Mesodermal cell (in vitro differentiated cells): ENCODE results near the gene ZNF236.
"Not testable (repeated sequence)": the region's sequence is repeated elsewhere in the genome, so short reads cannot be mapped to it uniquely, and the experiment has no call there.

Experiments
- H3K27ac ChIP-seq: 2 replicates; pipeline ENCODE4 v1.7.0; 2013; ENCODE audit warnings: mild to moderate bottlenecking, low read depth, low read length, moderate library complexity; ENCODE audit not compliant: severe bottlenecking
- H3K36me3 ChIP-seq: 2 replicates; pipeline ENCODE4 v1.7.1; 2013; ENCODE audit warnings: mild to moderate bottlenecking, low read length, moderate library complexity; ENCODE audit not compliant: control insufficient read depth, insufficient read depth
- H3K4me1 ChIP-seq: one replicate; pipeline ENCODE4 v1.7.1; 2013; ENCODE audit warnings: mild to moderate bottlenecking, low read length; ENCODE audit not compliant: insufficient read depth, control insufficient read depth, poor library complexity, severe bottlenecking
- H3K4me3 ChIP-seq: 2 replicates; pipeline ENCODE4 v1.7.0; 2013; ENCODE audit warnings: low read length, control low read depth, mild to moderate bottlenecking; ENCODE audit not compliant: insufficient read depth, poor library complexity, severe bottlenecking; ENCODE audit errors: extremely low read depth
- H3K9me3 ChIP-seq: 2 replicates; pipeline ENCODE4 v1.7.1; 2013; ENCODE audit warnings: mild to moderate bottlenecking, low read length, moderate library complexity; ENCODE audit not compliant: control insufficient read depth
- WGBS, 2 experiments: methylation state at CpG; one replicate each; pipeline ENCODE4 v1.1.5; 2013; ENCODE audit warnings: missing lambda C conversion rate in 2 of 2; ENCODE audit not compliant: insufficient coverage in 2 of 2; 5-methylcytosine and 5-hydroxymethylcytosine counted together

ZNF236 gene

DNA sequence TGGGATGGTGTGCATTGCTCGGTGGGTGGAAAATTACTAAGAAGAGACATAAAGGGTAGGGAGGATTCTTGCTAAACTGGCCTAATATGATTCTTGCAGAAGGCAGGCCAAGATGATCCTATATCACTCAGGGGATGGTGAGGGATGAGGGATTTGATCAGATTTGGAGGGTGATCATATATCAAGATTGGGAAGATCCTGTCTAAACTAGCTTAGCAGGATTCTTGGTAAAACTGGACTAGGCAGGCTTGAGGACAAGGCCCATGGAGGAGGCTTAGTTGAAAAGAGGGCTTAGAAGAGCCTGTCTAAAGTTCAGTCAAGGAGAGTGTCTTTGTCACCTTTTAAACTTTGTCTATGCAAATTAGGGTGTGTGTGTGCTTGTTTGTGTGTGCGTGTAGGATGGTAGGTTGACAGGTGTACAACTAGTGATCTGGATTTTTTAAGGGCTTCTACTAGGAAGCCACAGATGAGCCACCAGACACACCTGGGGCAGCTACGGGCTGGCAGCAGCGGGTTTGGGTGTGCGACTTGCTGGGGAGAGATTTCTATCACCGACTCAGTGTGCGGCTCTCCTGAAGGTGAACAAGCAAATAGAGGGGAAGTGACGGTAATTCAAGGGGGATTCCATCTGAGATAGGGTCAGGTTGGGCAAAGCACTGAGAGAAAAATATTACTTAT, 168.1 kb downstream of the ZNF236 start:
- WGBS, 2 experiments = 78 to 83% methylated on average over 6 to 7 of the region's 8 CpGs
- H3K4me1 ChIP-seq, H3K4me3 ChIP-seq: not testable (repeated sequence)

GRCh38 chr18:76991021-76991688, 168.8 kb downstream of the ZNF236 start:
- H3K36me3 ChIP-seq = no peaks in the 10 kb centered on the region
- no peaks in the 10 kb centered on the region for H3K9me3 ChIP-seq
- H3K27ac ChIP-seq = no peak overlapping the region
- 83 to 90% methylated on average over 15 to 17 of the region's 20 CpGs for WGBS, 2 experiments
- no peak overlapping the region for H3K4me3 ChIP-seq
- H3K4me1 ChIP-seq = no peaks in the 10 kb centered on the region

More for the DNA sequence above, 168.1 kb downstream of the ZNF236 start:
- not testable (repeated sequence) for H3K27ac ChIP-seq, H3K9me3 ChIP-seq, H3K36me3 ChIP-seq

GRCh38 chr18:76992226-76993084, 170.1 kb downstream of the ZNF236 start:
- H3K36me3 ChIP-seq = no peaks in the 10 kb centered on the region
- 78 to 81% methylated on average over 14 to 15 of the region's 17 CpGs for WGBS, 2 experiments
- no peaks in the 10 kb centered on the region for H3K9me3 ChIP-seq
- H3K4me1 ChIP-seq = no peaks in the 10 kb centered on the region
- H3K27ac ChIP-seq = no peak overlapping the region
- no peak overlapping the region for H3K4me3 ChIP-seq

- H3K9me3 ChIP-seq = no peaks in the 10 kb centered on the region
- no peaks in the 10 kb centered on the region for H3K36me3 ChIP-seq
- 100% methylated on average over 4 to 5 of the region's 6 CpGs for WGBS, 2 experiments
- no peak overlapping the region for H3K4me3 ChIP-seq
- no peaks in the 10 kb centered on the region for H3K4me1 ChIP-seq
- H3K27ac ChIP-seq = no peak overlapping the region
Measured at GRCh38 chr18:76993085-76993382, 170.7 kb downstream of the ZNF236 start.

- H3K27ac ChIP-seq = no peak overlapping the region
- H3K9me3 ChIP-seq = no peaks in the 10 kb centered on the region
- no peaks in the 10 kb centered on the region for H3K4me1 ChIP-seq
- H3K4me3 ChIP-seq = no peak overlapping the region
- H3K36me3 ChIP-seq = no peaks in the 10 kb centered on the region
- WGBS, 2 experiments = 94 to 96% methylated on average over 10 of the region's 11 CpGs
Measured at GRCh38 chr18:76993573-76993972, 171.2 kb downstream of the ZNF236 start.

- Histone ChIP-seq H3K4me3 (no peak overlapping the region), H3K4me1 (no peaks in the 10 kb centered on the region), H3K9me3 (no peaks in the 10 kb centered on the region), H3K27ac (no peak overlapping the region), H3K36me3 (no peaks in the 10 kb centered on the region)
- WGBS, 2 experiments = 95 to 100% methylated on average over 5 to 6 of the region's 8 CpGs
Measured at GRCh38 chr18:76994086-76994654, 171.8 kb downstream of the ZNF236 start.

DNA sequence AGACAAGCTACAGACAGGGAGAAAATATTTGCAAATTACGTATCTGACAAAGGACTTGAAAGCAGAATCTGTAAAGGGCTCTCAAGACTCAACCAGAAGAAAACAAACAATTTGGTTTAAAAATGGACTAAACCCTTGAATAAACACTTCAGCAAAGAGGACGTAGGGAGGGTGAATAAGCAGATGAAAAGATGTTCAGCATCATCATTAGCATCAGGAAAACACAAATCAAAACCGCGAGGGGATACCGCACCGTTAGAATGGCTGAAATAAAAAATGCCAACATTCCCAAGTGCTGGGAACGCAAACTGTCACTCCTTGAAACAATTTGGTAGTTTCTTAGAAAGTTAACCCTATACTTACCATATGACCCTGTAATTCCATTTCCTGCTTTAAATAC, 173.5 kb downstream of the ZNF236 start:
- WGBS, 2 experiments = 79% methylated on average over 4 of the region's 7 CpGs; no CpG with 5 or more reads in 1 of the 2 experiments
- Histone ChIP-seq H3K4me1 (no peaks in the 10 kb centered on the region), H3K36me3 (no peaks in the 10 kb centered on the region), H3K4me3 (no peak overlapping the region), H3K9me3 (no peaks in the 10 kb centered on the region), H3K27ac (no peak overlapping the region)

DNA sequence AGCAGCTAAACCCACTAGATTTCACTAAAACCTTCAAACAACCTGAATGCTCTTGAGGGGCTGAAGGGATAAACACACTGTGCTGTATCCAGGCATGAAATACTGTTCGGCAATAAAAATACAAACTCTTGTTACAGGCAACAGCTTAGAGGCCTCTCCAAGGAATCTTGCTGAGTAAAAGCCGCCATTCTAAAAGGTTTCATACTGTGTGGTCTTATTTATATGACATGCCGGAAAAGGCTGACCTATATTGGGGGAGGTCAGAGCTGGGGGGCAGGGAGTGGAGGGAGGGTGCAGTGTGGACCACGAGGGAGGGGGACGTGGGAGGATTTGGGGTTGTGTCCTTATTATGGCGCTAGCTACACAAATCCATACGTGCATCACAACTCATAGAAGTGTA, 174.1 kb downstream of the ZNF236 start:
- WGBS, 2 experiments = 83% methylated on average over 2 of the region's 7 CpGs; no CpG with 5 or more reads in 1 of the 2 experiments

DNA sequence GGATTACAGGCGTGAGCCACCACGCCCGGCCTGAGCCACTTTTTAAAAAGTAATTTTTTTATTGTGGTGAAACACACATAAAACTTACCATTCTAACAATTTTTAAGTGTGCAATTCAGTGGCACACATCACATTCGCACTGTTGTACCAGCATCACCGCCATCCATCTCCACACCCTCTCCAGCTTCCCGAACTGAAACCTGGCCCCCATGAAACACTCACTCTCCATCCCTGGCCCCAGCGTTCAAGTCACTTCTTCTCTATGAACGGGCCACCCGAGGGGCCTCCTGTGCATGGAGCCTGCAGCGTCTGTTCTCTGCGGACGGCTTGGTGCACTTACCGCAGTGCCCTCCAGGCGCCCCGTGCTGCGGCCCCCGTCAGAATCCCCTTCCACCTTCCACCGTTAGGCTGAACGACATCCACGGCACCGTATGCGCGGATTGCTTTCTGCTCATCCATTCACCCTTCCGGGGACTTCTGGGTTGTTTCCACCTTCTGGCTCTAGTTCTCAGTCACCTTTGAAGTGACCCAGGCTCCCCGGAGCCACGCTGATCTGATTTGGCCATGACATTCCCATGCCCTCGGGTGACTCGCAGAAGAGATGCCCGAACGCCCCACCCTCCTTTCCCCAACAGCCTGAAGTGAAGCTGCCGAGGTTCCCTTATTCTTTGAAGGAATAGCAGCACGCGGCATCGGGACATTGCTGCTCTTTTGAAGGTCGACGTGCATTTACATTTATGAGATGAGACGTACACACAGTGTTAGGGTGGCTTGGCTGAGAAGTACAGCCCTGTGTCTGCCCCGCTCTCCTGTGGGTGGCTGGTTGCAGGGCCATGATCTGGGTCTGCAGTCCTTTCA, 175.8 kb downstream of the ZNF236 start:
- no peaks in the 10 kb centered on the region for H3K4me1 ChIP-seq
- no peaks in the 10 kb centered on the region for H3K36me3 ChIP-seq
- no peaks in the 10 kb centered on the region for H3K9me3 ChIP-seq
- no peak overlapping the region for H3K4me3 ChIP-seq
- H3K27ac ChIP-seq = no peak overlapping the region
- 89 to 92% methylated on average over 32 to 35 of the region's 38 CpGs for WGBS, 2 experiments

More for the DNA sequence above, 174.1 kb downstream of the ZNF236 start:
- Histone ChIP-seq H3K9me3 (no peaks in the 10 kb centered on the region), H3K36me3 (no peaks in the 10 kb centered on the region), H3K4me3 (no peak overlapping the region), H3K27ac (no peak overlapping the region), H3K4me1 (no peaks in the 10 kb centered on the region)

DNA sequence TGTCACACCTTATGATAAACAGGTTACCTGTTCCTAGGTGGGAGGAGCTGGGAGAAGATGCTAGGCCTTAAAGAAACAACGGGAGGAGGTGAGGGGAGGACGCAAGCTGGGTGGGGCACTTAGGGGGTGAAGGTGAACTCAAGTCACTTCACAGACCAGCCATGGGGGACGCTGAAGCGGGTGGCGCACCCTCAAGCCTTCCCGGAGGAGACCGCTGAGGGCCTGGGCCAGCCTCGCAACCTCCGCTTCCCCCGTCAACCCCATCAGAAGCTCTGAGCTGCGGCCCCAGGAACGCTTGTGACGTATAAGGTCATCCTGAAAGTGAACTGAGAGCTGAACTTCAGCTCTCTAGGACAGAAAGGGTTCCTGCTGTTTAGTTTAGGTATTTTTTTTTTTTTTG, 176.7 kb downstream of the ZNF236 start:
- Histone ChIP-seq H3K36me3 (no peaks in the 10 kb centered on the region), H3K4me1 (no peaks in the 10 kb centered on the region), H3K4me3 (no peak overlapping the region), H3K9me3 (no peaks in the 10 kb centered on the region), H3K27ac (no peak overlapping the region)
- WGBS, 2 experiments = 77 to 88% methylated on average over 12 to 13 of the region's 13 CpGs
